ENCODE data around the gene RELN.
"Not testable (repeated sequence)": the region's sequence is repeated elsewhere in the genome, so short reads cannot be mapped to it uniquely, and the experiment has no call there.

RELN gene

GRCh38 chr7:103989200-103989784 lies at the start of gene RELN:
Gene RELN, minus strand, starts transcription at chr7:103989658. Its CDS starts 302 bp downstream, at chr7:103989356.
- DNase-seq: peak; percentile 35

- no peak for DNase-seq
Observed at GRCh38 chr7:104038136-104038535, 48.7 kb upstream of the RELN start.

GRCh38 chr7:104036889-104037288 lies 47.4 kb upstream of the RELN start:
- not testable (repeated sequence) for DNase-seq

GRCh38 chr7:104035351-104035750 lies 45.9 kb upstream of the RELN start:
- DNase-seq: no peak

GRCh38 chr7:104034679-104035078 lies 45.2 kb upstream of the RELN start:
- DNase-seq: no peak

GRCh38 chr7:104033837-104034236 lies 44.4 kb upstream of the RELN start:
- no peak for DNase-seq

- DNase-seq: no peak
Observed at GRCh38 chr7:104032486-104032885, 43.0 kb upstream of the RELN start.

- no peak for DNase-seq
Observed at GRCh38 chr7:104029765-104030164, 40.3 kb upstream of the RELN start.

GRCh38 chr7:104024632-104025031 lies 35.2 kb upstream of the RELN start:
- DNase-seq: no peak

- no peak for DNase-seq
Observed at GRCh38 chr7:104023100-104023499, 33.6 kb upstream of the RELN start.

- no peak for DNase-seq
Observed at GRCh38 chr7:104018425-104018824, 29.0 kb upstream of the RELN start.

GRCh38 chr7:104017001-104017400 lies 27.5 kb upstream of the RELN start:
- DNase-seq: no peak

GRCh38 chr7:104012835-104013234 lies 23.4 kb upstream of the RELN start:
- DNase-seq: no peak

GRCh38 chr7:104011829-104012228 lies 22.4 kb upstream of the RELN start:
- DNase-seq: no peak

GRCh38 chr7:104010052-104010909 lies 20.8 kb upstream of the RELN start:
- no peak for DNase-seq

GRCh38 chr7:104008107-104008506 lies 18.6 kb upstream of the RELN start:
- DNase-seq: no peak

- no peak for DNase-seq
Observed at GRCh38 chr7:104007614-104008013, 18.2 kb upstream of the RELN start.

- no peak for DNase-seq
Observed at GRCh38 chr7:104005197-104005596, 15.7 kb upstream of the RELN start.

- no peak for DNase-seq
Observed at GRCh38 chr7:103996639-103997038, 7.2 kb upstream of the RELN start.

- peak; percentile 44 for DNase-seq
Observed at GRCh38 chr7:103996017-103996551, 6.6 kb upstream of the RELN start.

- no peak for DNase-seq
Observed at GRCh38 chr7:103995554-103995953, 6.1 kb upstream of the RELN start.

GRCh38 chr7:103993551-103993950 lies 4.1 kb upstream of the RELN start:
- no peak for DNase-seq

GRCh38 chr7:103991406-103991805 lies 1.9 kb upstream of the RELN start:
- no peak for DNase-seq

GRCh38 chr7:103990991-103991390 lies 1.5 kb upstream of the RELN start:
- DNase-seq: no peak

Data from hematopoietic multipotent progenitor cell treated with erythropoietin and hydrocortisone succinate and interleukin-3 and kit ligand, for 4 days (in vitro differentiated cells).